SK-N-SH (cell line): Measurements from ENCODE around the gene FMNL1. TPM values are rescaled to one million over a fixed set of nuclear protein-coding genes. Genes with fewer than 3 reads are reported as not detected.

Experiments used
- CTCF ChIA-PET: fragments of 300-600, 350-600 bp; formaldehyde crosslinking; extraction: SDS; loops from one replicate; lab custom pipeline; 2021; lab: Yijun Ruan, JAX
- POLR2A ChIA-PET: fragments of 350-600 bp; sonication (Branson Sonifier 250); formaldehyde crosslinking; extraction: SDS; loops from one replicate; lab custom pipeline; 2020; ENCODE audit warnings: antibody characterized with exemption, inconsistent platforms; lab: Yijun Ruan, JAX
- DNase-seq: peaks from one replicate; pipeline ENCODE4 v3.0.0; 2012
- H2AFZ ChIP-seq: fragments of 200-600 bp; sonication (generic); 2 replicates; pipeline ENCODE4 v1.8.1; 2016; ENCODE audit warnings: antibody characterized with exemption, mild to moderate bottlenecking, low read depth
- H3F3A ChIP-seq: fragments of 200-600 bp; sonication (generic); replicated peaks from 2 replicates; pipeline ENCODE3; 2016; ENCODE audit warnings: antibody characterized with exemption, mild to moderate bottlenecking; ENCODE audit not compliant: insufficient read depth
- H3K27ac ChIP-seq, 2 experiments: fragments of 200-500 bp in 1 of 2; fragments of 200-600 bp in 1 of 2; sonication (Bioruptor generic) in 1 of 2; sonication (generic), shearing (Covaris generic) in 1 of 2; 2 replicates each; pipeline versions ENCODE4 v1.5.1 to v1.6.1; 2014 to 2016; ENCODE audit warnings: low read depth in 2 of 2, inconsistent platforms in 1 of 2, low read length in 1 of 2, mild to moderate bottlenecking in 1 of 2, mixed read lengths in 1 of 2
- H3K27me3 ChIP-seq: fragments of 200-600 bp; sonication (generic), shearing (Covaris generic); 2 replicates; pipeline ENCODE4 v1.6.1; 2016; ENCODE audit warnings: mixed run types; ENCODE audit not compliant: insufficient read depth
- H3K36me3 ChIP-seq, 2 experiments: fragments of 200-500 bp in 1 of 2; fragments of 200-600 bp in 1 of 2; sonication (Bioruptor generic) in 1 of 2; sonication (generic) in 1 of 2; replicated peaks in 1 of 2; 2 replicates each; pipeline versions ENCODE3 to v1.5.1; 2014 to 2016; ENCODE audit warnings: low read length in 1 of 2, mild to moderate bottlenecking in 1 of 2; ENCODE audit not compliant: insufficient read depth in 2 of 2, control insufficient read depth in 1 of 2
- H3K4me1 ChIP-seq, 2 experiments: fragments of 200-500 bp in 1 of 2; fragments of 200-600 bp in 1 of 2; sonication (Bioruptor generic) in 1 of 2; sonication (generic), shearing (Covaris generic) in 1 of 2; 2 replicates each; pipeline versions ENCODE4 v1.5.1 to v1.6.1; 2014 to 2016; ENCODE audit warnings: low read depth in 1 of 2, low read length in 1 of 2, mixed run types in 1 of 2; ENCODE audit not compliant: insufficient read depth in 2 of 2, control insufficient read depth in 1 of 2
- H3K4me2 ChIP-seq: fragments of 200-600 bp; sonication (generic), shearing (Covaris generic); 2 replicates; pipeline ENCODE4 v1.6.1; 2017; ENCODE audit warnings: mixed run types
- H3K4me3 ChIP-seq, 2 experiments: fragments of 200-500 bp in 1 of 2; fragments of 200-600 bp in 1 of 2; sonication (Bioruptor generic) in 1 of 2; sonication (generic), shearing (Covaris generic) in 1 of 2; 2 replicates each; pipeline versions ENCODE4 v1.5.1 to v1.8.1; 2014 to 2016; ENCODE audit warnings: low read depth in 2 of 2, inconsistent platforms in 1 of 2, low read length in 1 of 2, mild to moderate bottlenecking in 1 of 2, mixed read lengths in 1 of 2, moderate library complexity in 1 of 2
- H3K79me2 ChIP-seq: fragments of 200-600 bp; sonication (generic); 2 replicates; pipeline ENCODE4 v1.8.1; 2017; ENCODE audit warnings: mild to moderate bottlenecking; ENCODE audit not compliant: insufficient read depth
- H3K9ac ChIP-seq: fragments of 200-600 bp; sonication (generic); 2 replicates; pipeline ENCODE4 v1.6.1; 2017; ENCODE audit warnings: mixed run types
- H3K9me2 ChIP-seq: fragments of 200-600 bp; sonication (generic); 2 replicates; pipeline ENCODE4 v1.6.1; 2017; ENCODE audit warnings: mixed run types
- H3K9me3 ChIP-seq: fragments of 200-600 bp; sonication (generic); 2 replicates; pipeline ENCODE4 v1.6.1; 2017; ENCODE audit warnings: mixed run types, mild to moderate bottlenecking, moderate library complexity
- H4K20me1 ChIP-seq: fragments of 200-600 bp; sonication (generic); 2 replicates; pipeline ENCODE4 v1.6.1; 2017; ENCODE audit warnings: mild to moderate bottlenecking, mixed run types; ENCODE audit not compliant: insufficient read depth
- CTCF ChIP-seq: fragments of 200-600 bp; sonication (generic); IDR thresholded peaks from 2 replicates; pipeline ENCODE4 v1.6.1; 2017; ENCODE audit warnings: antibody characterized with exemption, mild to moderate bottlenecking, moderate library complexity
- EP300 ChIP-seq, 2 experiments: IDR thresholded peaks; 2 replicates each; pipeline versions ENCODE4 v1.4.0 to v1.6.1; 2012; ENCODE audit warnings: borderline replicate concordance in 1 of 2, low read depth in 1 of 2, low read length in 1 of 2
- GATA2 ChIP-seq: sonication (generic); formaldehyde crosslinking; IDR thresholded peaks from 2 replicates; pipeline ENCODE4 v1.5.0; 2020; ENCODE audit warnings: mild to moderate bottlenecking, missing genetic modification reagents
- MXI1 ChIP-seq: IDR thresholded peaks from 2 replicates; pipeline ENCODE4 v1.6.1; 2012; ENCODE audit warnings: mild to moderate bottlenecking, low read depth, low read length, improper control_type of control experiment
- NRF1 ChIP-seq: IDR thresholded peaks from 2 replicates; pipeline ENCODE4 v1.6.1; 2012; ENCODE audit warnings: low read depth, mild to moderate bottlenecking, low read length
- RAD21 ChIP-seq: IDR thresholded peaks from 2 replicates; pipeline ENCODE4 v1.6.1; 2012; ENCODE audit warnings: mild to moderate bottlenecking, low read length
- TAF1 ChIP-seq: IDR thresholded peaks from 2 replicates; pipeline ENCODE4 v1.6.1; 2012; ENCODE audit warnings: low read depth, mild to moderate bottlenecking, low read length, moderate library complexity, borderline replicate concordance
- TCF12 ChIP-seq: IDR thresholded peaks from 2 replicates; pipeline ENCODE4 v1.4.0; 2012
- WGBS: methylation state at CpG from one replicate; pipeline ENCODE4 v1.1.6; 2017; ENCODE audit warnings: low lambda C conversion rate; 5-methylcytosine and 5-hydroxymethylcytosine counted together
- polyA plus RNA-seq, 3 experiments: library from polyadenylated mRNA; depleted of rRNA; stranded (reverse); fragments of >200 nt; gene quantifications; 2 replicates each; pipeline ENCODE4 v1.2.3, GENCODE V29; 2012
- TF ChIP-seq, protein P1 (sequence below): fragments of 150-350 bp; IDR thresholded peaks from 2 replicates; pipeline ENCODE4 v1.6.1; 2017; ENCODE audit warnings: antibody characterized with exemption, low read length, low read depth, borderline replicate concordance
- TF ChIP-seq, protein P2 (sequence below): IDR thresholded peaks from 2 replicates; pipeline ENCODE4; 2012

The FMNL1 gene
- polyA plus RNA-seq, 1 of the 3 experiments (the other 2 are of a cell fraction), result 2.8 TPM

- Histone ChIP-seq H3K9me2 (no peaks in the 10 kb centered on the region), H3K27me3 (no peaks in the 10 kb centered on the region), H3K79me2 (no peaks in the 10 kb centered on the region), H3K9me3 (no peaks in the 10 kb centered on the region), H3K4me1 (peaks cover 0 to 29% of the 10 kb centered on the region in 2 experiments; a peak in 1 of 4 replicates), H4K20me1 (no peaks in the 10 kb centered on the region), H3K36me3 (no peaks in the 10 kb centered on the region), H3K4me2 (no peak overlapping the region), H2AFZ (no peak overlapping the region), H3K9ac (no peak overlapping the region), H3K27ac (no peak overlapping the region), H3K4me3 (no peak overlapping the region), H3F3A (peaks cover 9% of the 10 kb centered on the region)
- WGBS, result 93% methylated on average over 2 of the region's 9 CpGs
- TF ChIP-seq RAD21 (no peak), GATA2 (CRISPR knock-in tag) (no peak), TAF1 (no peak), NRF1 (no peak), CTCF (no peak), EP300 (IDR thresholded peaks at IDR 0.05; ENCODE audit: borderline replicate concordance in 1 of 2, low read depth in 1 of 2, low read length in 1 of 2) (no peak)
- TF ChIP-seq, protein P1, sequence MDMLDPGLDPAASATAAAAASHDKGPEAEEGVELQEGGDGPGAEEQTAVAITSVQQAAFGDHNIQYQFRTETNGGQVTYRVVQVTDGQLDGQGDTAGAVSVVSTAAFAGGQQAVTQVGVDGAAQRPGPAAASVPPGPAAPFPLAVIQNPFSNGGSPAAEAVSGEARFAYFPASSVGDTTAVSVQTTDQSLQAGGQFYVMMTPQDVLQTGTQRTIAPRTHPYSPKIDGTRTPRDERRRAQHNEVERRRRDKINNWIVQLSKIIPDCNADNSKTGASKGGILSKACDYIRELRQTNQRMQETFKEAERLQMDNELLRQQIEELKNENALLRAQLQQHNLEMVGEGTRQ, result no peak
- TF ChIP-seq, protein P2, sequence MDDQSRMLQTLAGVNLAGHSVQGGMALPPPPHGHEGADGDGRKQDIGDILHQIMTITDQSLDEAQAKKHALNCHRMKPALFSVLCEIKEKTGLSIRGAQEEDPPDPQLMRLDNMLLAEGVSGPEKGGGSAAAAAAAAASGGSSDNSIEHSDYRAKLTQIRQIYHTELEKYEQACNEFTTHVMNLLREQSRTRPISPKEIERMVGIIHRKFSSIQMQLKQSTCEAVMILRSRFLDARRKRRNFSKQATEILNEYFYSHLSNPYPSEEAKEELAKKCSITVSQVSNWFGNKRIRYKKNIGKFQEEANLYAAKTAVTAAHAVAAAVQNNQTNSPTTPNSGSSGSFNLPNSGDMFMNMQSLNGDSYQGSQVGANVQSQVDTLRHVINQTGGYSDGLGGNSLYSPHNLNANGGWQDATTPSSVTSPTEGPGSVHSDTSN, result no peak
- CTCF ChIA-PET, result interaction anchor here (1.5 to 16.2 kb wide), 4 partner anchors 6 to 166 kb away, joined by 3 to 260 read pairs (median 182); no protein-coding TSS in a partner anchor
- POLR2A ChIA-PET, result no interaction called here
- no peak for DNase-seq
Measured at GRCh38 chr17:45224671-45225050, 3.0 kb downstream of the FMNL1 start.

DNA sequence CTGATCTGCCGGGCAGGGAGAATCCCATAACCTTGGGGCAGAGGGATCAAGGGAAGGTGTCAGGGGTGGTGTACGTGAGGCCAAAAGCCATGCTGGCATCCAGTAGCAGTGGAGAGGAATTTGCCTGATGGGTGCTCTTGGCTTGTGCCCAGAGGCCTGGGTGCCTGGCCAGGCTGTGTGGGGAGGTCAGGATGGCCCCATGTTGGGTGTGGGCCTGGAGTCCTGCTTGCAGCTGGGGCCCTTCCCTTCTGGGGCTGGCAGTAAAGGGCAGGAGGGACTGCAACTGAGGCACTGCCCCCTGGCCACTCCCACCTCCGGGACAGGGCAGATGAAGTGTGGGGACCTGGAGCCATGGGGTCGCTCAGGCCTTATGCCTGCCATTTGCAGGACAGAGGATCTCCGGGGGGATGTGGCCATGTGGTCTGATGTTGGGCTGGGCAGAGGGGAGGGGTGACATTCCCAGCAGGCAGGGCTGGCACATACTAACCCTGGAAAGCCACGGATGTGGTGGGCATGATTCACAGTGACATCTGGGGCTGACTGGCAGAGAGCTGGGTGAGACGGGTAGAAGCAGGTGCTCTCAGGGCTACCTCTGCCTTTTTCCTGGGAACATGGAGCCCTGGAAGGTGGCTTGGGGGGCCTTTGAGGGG is 3.5 kb downstream of the FMNL1 start:
- Histone ChIP-seq H3K4me2 (no peak overlapping the region), H3K36me3 (no peaks in the 10 kb centered on the region), H3K9ac (no peak overlapping the region), H4K20me1 (no peaks in the 10 kb centered on the region), H3K27me3 (no peaks in the 10 kb centered on the region), H3K4me1 (peaks cover 0 to 29% of the 10 kb centered on the region in 2 experiments; a peak in 1 of 4 replicates), H2AFZ (no peak overlapping the region), H3F3A (peaks cover 6% of the 10 kb centered on the region), H3K4me3 (no peak overlapping the region), H3K9me2 (no peaks in the 10 kb centered on the region), H3K9me3 (no peaks in the 10 kb centered on the region), H3K79me2 (no peaks in the 10 kb centered on the region), H3K27ac (no peak overlapping the region)
- POLR2A ChIA-PET, result no interaction called here
- CTCF ChIA-PET, result interaction anchor here (0.8 to 16.2 kb wide), 7 partner anchors 14 to 603 kb away, joined by 3 to 260 read pairs (median 4); partner anchors contain the start of gene HEXIM2
- no peak for DNase-seq
- 57% methylated on average over 5 of the region's 7 CpGs for WGBS
- TF ChIP-seq TCF12 (0 out of 2 replicates have a peak, but pooled peaks have one; percentile 11), MXI1 (no peak)
